H9 (cell line): ENCODE measurements around the gene PIGL. TPM values are rescaled to one million over a fixed set of nuclear protein-coding genes. Genes with fewer than 3 reads are reported as not detected.

ENCODE experiments used
- DNase-seq: peaks from one replicate; pipeline ENCODE4 v3.0.0-alpha.2; 2017
- H2AFZ ChIP-seq: one replicate; pipeline ENCODE4 v1.6.1; 2013; ENCODE audit warnings: mild to moderate bottlenecking, low read length, control low read depth, moderate library complexity
- H2AK5ac ChIP-seq: 2 replicates; pipeline ENCODE4 v1.6.1; 2013; ENCODE audit warnings: low read length, control low read depth, mixed read lengths; ENCODE audit not compliant: insufficient read length
- H2BK120ac ChIP-seq: one replicate; pipeline ENCODE4 v1.6.1; 2013; ENCODE audit warnings: low read depth, mild to moderate bottlenecking, low read length, control low read depth, inconsistent platforms; ENCODE audit not compliant: poor library complexity, severe bottlenecking
- H2BK12ac ChIP-seq: 2 replicates; pipeline ENCODE4 v1.6.1; 2013; ENCODE audit warnings: low read length, control low read depth, mixed read lengths, low read depth; ENCODE audit not compliant: insufficient read length
- H2BK15ac ChIP-seq: 2 replicates; pipeline ENCODE4 v1.6.1; 2013; ENCODE audit warnings: low read depth, low read length, control low read depth
- H2BK20ac ChIP-seq: one replicate; pipeline ENCODE4 v1.6.1; 2013; ENCODE audit warnings: low read depth, mild to moderate bottlenecking, low read length, control low read depth, inconsistent platforms; ENCODE audit not compliant: poor library complexity, severe bottlenecking
- H2BK5ac ChIP-seq: 2 replicates; pipeline ENCODE4 v1.6.1; 2013; ENCODE audit warnings: low read length, control low read depth, mixed read lengths; ENCODE audit not compliant: insufficient read length
- H3K14ac ChIP-seq: 2 replicates; pipeline ENCODE4 v1.6.1; 2013; ENCODE audit warnings: low read length, control low read depth; ENCODE audit not compliant: insufficient read depth
- H3K18ac ChIP-seq: 2 replicates; pipeline ENCODE4 v1.6.1; 2013; ENCODE audit warnings: low read depth, mild to moderate bottlenecking, mixed read lengths, low read length, control low read depth; ENCODE audit not compliant: insufficient read length
- H3K23ac ChIP-seq: 2 replicates; pipeline ENCODE4 v1.6.1; 2013; ENCODE audit warnings: low read length, control low read depth, mixed read lengths, low read depth; ENCODE audit not compliant: insufficient read length
- H3K23me2 ChIP-seq: 2 replicates; pipeline ENCODE4 v1.6.1; 2013; ENCODE audit warnings: low read depth, mild to moderate bottlenecking, mixed read lengths, low read length, control low read depth; ENCODE audit not compliant: insufficient read length, poor library complexity, severe bottlenecking
- H3K27ac ChIP-seq: 2 replicates; pipeline ENCODE4 v1.5.1; 2013; ENCODE audit warnings: low read length, control low read depth, mixed read lengths, low read depth; ENCODE audit not compliant: insufficient read length
- H3K27me3 ChIP-seq: 2 replicates; pipeline ENCODE4 v1.6.1; 2013; ENCODE audit warnings: low read length, control low read depth, inconsistent platforms; ENCODE audit not compliant: insufficient read depth
- H3K4ac ChIP-seq: 2 replicates; pipeline ENCODE4 v1.6.1; 2013; ENCODE audit warnings: low read depth, mild to moderate bottlenecking, control low read depth, inconsistent platforms, low read length, moderate library complexity
- H3K4me1 ChIP-seq: 2 replicates; pipeline ENCODE4 v1.6.1; 2013; ENCODE audit warnings: low read length, control low read depth, inconsistent platforms; ENCODE audit not compliant: insufficient read depth
- H3K4me2 ChIP-seq: 2 replicates; pipeline ENCODE4 v1.6.1; 2013; ENCODE audit warnings: low read length, control low read depth, mixed read lengths; ENCODE audit not compliant: insufficient read length, insufficient read depth
- H3K56ac ChIP-seq: 2 replicates; pipeline ENCODE4 v1.6.1; 2013; ENCODE audit warnings: low read depth, mild to moderate bottlenecking, mixed read lengths, low read length, control low read depth; ENCODE audit not compliant: insufficient read length
- H3K79me1 ChIP-seq: 2 replicates; pipeline ENCODE4 v1.6.1; 2013; ENCODE audit warnings: low read depth, mild to moderate bottlenecking, moderate library complexity, low read length, control low read depth, inconsistent platforms; ENCODE audit not compliant: insufficient read depth, poor library complexity, severe bottlenecking
- H3K79me2 ChIP-seq: 2 replicates; pipeline ENCODE4 v1.6.1; 2013; ENCODE audit warnings: low read length, control low read depth, inconsistent platforms; ENCODE audit not compliant: insufficient read depth
- H3K9ac ChIP-seq: 2 replicates; pipeline ENCODE4 v1.6.1; 2013; ENCODE audit warnings: low read length, control low read depth, mixed read lengths; ENCODE audit not compliant: insufficient read length; ENCODE audit errors: extremely low read depth
- H3K9me3 ChIP-seq: one replicate; pipeline ENCODE4 v1.6.1; 2013; ENCODE audit warnings: low read depth, low read length, inconsistent platforms; ENCODE audit not compliant: control insufficient read depth
- H3T11ph ChIP-seq: one replicate; pipeline ENCODE4 v1.6.1; 2013; ENCODE audit warnings: mild to moderate bottlenecking, low read length, control low read depth, inconsistent platforms
- H4K20me1 ChIP-seq: one replicate; pipeline ENCODE4 v1.6.1; 2013; ENCODE audit not compliant: control insufficient read depth, insufficient read length, insufficient read depth
- H4K5ac ChIP-seq: 2 replicates; pipeline ENCODE4 v1.6.1; 2013; ENCODE audit warnings: low read depth, mild to moderate bottlenecking, mixed read lengths, low read length, control low read depth; ENCODE audit not compliant: insufficient read length
- H4K8ac ChIP-seq: replicated peaks from 2 replicates; pipeline ENCODE4 v1.6.1; 2013; ENCODE audit warnings: low read length, control low read depth, mixed read lengths, low read depth; ENCODE audit not compliant: insufficient read length
- H4K91ac ChIP-seq: 2 replicates; pipeline ENCODE4 v1.6.1; 2013; ENCODE audit warnings: low read depth, mild to moderate bottlenecking, moderate library complexity, mixed read lengths, low read length, control low read depth; ENCODE audit not compliant: insufficient read length
- H3K27ac Mint-ChIP-seq, 3 experiments: 2 replicates in 2 of 3; 3 replicates in 1 of 3; pipeline ENCODE4 v1.8.0; 2020 to 2021; ENCODE audit warnings: mixed read lengths in 3 of 3, mild to moderate bottlenecking in 1 of 3, moderate library complexity in 1 of 3
- H3K27me3 Mint-ChIP-seq: 2 replicates; pipeline ENCODE4 v1.8.0; 2021; ENCODE audit warnings: low read depth, mild to moderate bottlenecking, moderate library complexity, mixed read lengths
- H3K36me3 Mint-ChIP-seq, 3 experiments: 2 replicates in 2 of 3; 3 replicates in 1 of 3; pipeline ENCODE4 v1.8.0; 2020 to 2021; ENCODE audit warnings: low read depth in 3 of 3, mixed read lengths in 3 of 3; ENCODE audit not compliant: insufficient read depth in 1 of 3
- H3K4me1 Mint-ChIP-seq, 2 experiments: 2 replicates each; pipeline ENCODE4 v1.8.0; 2020; ENCODE audit warnings: mixed read lengths in 2 of 2
- H3K4me3 Mint-ChIP-seq, 2 experiments: 2 replicates in 1 of 2; 3 replicates in 1 of 2; pipeline ENCODE4 v1.8.0; 2020 to 2021; ENCODE audit warnings: mild to moderate bottlenecking in 2 of 2, mixed read lengths in 2 of 2, moderate library complexity in 1 of 2
- H3K9me3 Mint-ChIP-seq, 2 experiments: 2 replicates in 1 of 2; 3 replicates in 1 of 2; pipeline ENCODE4 v1.8.0; 2020; ENCODE audit warnings: mild to moderate bottlenecking in 2 of 2, mixed read lengths in 2 of 2, moderate library complexity in 1 of 2
- WGBS: extraction: QIAGEN DNeasy Blood & Tissue Kit; methylation state at CpG from one replicate; pipeline ENCODE4 v1.1.7; 2013; ENCODE audit warnings: missing lambda C conversion rate, low lambda C conversion rate, mixed read lengths; ENCODE audit not compliant: insufficient read length; ENCODE audit errors: extremely low coverage; 5-methylcytosine and 5-hydroxymethylcytosine counted together
- total RNA-seq: library from RNA; stranded (reverse); gene quantifications from 2 replicates; pipeline ENCODE4 v1.2.1, GENCODE V29; 2021
- TF ChIP-seq, protein P1 (sequence below): fragments of 200-600 bp; sonication (generic); conservative IDR thresholded peaks from 3 replicates; pipeline ENCODE4 v1.8.0; 2021; ENCODE audit warnings: antibody characterized with exemption, mild to moderate bottlenecking

Gene PIGL
- total RNA-seq, 1 experiment from 2014 or later: 21.6 TPM

DNA sequence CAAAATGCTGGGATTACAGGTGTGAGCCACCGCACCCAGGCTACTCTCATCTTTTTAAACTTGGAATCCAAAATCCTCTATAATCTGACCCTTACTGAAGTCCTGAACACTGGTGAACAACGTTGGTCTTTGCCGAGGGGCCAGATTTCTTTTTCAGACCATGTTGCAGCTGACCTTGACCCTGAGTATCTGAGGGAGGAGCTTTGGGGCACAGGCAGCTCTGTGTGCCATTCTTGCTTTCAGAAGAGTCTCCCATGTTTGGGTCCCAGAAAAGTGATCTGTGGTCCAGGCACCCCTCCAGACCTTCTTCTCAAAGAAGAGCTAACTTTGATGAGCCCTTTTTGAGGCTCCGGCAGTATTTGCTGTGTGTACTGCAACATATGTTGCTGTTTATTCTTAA, 85.8 kb downstream of the PIGL start:
- Histone ChIP-seq H2BK20ac (no peak overlapping the region), H3K27ac (no peak overlapping the region), H4K91ac (no peak overlapping the region), H3K27me3 (no peaks in the 10 kb centered on the region), H4K20me1 (no peaks in the 10 kb centered on the region), H3K23me2 (no peaks in the 10 kb centered on the region), H3T11ph (no peak overlapping the region), H2BK5ac (no peak overlapping the region), H3K23ac (no peak overlapping the region), H2BK12ac (no peak overlapping the region), H3K9ac (no peak overlapping the region), H3K79me1 (no peaks in the 10 kb centered on the region), H3K79me2 (no peaks in the 10 kb centered on the region), H3K56ac (no peak overlapping the region), H2AFZ (no peak overlapping the region), H3K9me3 (no peaks in the 10 kb centered on the region), H2BK15ac (no peak overlapping the region), H3K14ac (no peak overlapping the region), H3K4me2 (no peak overlapping the region), H3K18ac (no peak overlapping the region), H4K5ac (no peak overlapping the region), H3K4ac (no peak overlapping the region), H2AK5ac (no peak overlapping the region), H3K4me1 (no peaks in the 10 kb centered on the region), H4K8ac (no peak overlapping the region), H2BK120ac (no peak overlapping the region)
- DNase-seq: no peak
- Mint-ChIP-seq H3K4me1 (peaks cover 0 to under 1% of the 10 kb centered on the region in 2 experiments; a peak in 2 of 4 replicates), H3K9me3 (no peaks in the 10 kb centered on the region), H3K27me3 (no peaks in the 10 kb centered on the region; the same call in 1 of the 2 replicates), H3K36me3 (peaks cover 3 to 14% (median 6%) of the 10 kb centered on the region in 3 experiments), H3K27ac (no peak overlapping the region; a peak in 1 of 7 replicates), H3K4me3 (no peak overlapping the region)
- TF ChIP-seq, protein P1, sequence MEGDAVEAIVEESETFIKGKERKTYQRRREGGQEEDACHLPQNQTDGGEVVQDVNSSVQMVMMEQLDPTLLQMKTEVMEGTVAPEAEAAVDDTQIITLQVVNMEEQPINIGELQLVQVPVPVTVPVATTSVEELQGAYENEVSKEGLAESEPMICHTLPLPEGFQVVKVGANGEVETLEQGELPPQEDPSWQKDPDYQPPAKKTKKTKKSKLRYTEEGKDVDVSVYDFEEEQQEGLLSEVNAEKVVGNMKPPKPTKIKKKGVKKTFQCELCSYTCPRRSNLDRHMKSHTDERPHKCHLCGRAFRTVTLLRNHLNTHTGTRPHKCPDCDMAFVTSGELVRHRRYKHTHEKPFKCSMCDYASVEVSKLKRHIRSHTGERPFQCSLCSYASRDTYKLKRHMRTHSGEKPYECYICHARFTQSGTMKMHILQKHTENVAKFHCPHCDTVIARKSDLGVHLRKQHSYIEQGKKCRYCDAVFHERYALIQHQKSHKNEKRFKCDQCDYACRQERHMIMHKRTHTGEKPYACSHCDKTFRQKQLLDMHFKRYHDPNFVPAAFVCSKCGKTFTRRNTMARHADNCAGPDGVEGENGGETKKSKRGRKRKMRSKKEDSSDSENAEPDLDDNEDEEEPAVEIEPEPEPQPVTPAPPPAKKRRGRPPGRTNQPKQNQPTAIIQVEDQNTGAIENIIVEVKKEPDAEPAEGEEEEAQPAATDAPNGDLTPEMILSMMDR: no peak
- WGBS: no CpG with 5 or more reads among the region's 4 CpGs
